ENCODE results near the gene GPS1. TPM values are rescaled to one million over a fixed set of nuclear protein-coding genes. Genes with fewer than 3 reads are reported as not detected.

Gene GPS1
- total and polyA plus RNA-seq, 9 of the 15 experiments (the other 6 are each of a cell fraction or from before 2014, with no cell fraction given): 3.1 to 167 (median 69.9) TPM

DNA sequence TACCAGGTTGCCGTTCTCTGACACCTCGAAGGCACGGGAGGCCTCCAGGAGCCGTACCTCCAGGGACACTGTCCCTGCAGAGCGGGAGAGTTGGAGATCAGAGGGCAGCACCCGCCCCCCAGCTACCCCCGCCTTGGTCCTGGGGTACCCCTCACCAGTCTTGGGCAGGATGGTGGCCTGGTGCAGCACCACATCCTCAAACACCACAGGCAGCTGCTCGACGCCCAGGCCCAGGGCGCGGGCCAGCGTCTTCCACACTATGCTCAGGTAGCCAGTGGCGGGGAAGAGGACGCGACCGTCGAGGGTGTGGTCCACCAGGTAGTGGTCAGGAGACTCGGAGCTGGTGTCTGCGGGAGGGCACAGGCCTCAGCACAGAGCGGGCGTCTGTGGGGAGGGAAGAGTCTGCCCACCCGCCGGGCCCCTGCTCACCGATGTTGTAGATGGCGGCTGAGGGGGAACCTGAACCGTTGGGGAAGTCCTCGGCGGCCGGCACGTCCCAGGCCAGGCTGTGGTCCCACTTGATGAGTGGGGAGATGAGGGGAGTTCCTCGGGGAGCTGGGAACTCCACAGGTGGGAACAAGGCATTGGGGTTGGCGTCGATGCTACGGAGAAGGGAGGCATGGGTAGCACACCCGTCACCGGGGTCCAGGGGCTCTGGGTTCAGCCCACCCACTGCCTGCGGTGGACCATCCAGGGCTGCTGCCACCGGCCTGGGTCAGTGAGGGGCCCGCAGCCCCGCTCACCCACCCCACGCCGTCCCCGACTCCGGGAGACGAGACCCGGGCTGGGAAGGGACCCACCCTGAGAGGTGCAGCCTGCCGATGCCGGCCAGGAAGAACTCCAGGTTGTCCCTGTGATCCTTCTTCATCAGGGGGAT lies 36.5 kb downstream of the GPS1 start (continued):
- TF ChIP-seq GATA2 (CRISPR knock-in tag; IDR thresholded peaks at IDR 0.05): no peak
- no peak for TF ChIP-seq CSDE1 (IDR thresholded peaks at IDR 0.05)
- peak; percentile 77 for TF ChIP-seq RBM22 (IDR thresholded peaks at IDR 0.05; ENCODE audit: low read depth, low read length, poor library complexity, severe bottlenecking)
- TF ChIP-seq POLR2AphosphoS5 (IDR thresholded peaks at IDR 0.05; ENCODE audit: control insufficient read depth, insufficient read depth, low read depth, low read length): peak; percentile 63; the same call in 1 of the 2 replicates
- TF ChIP-seq GABPA (tag; conservative IDR thresholded peaks at IDR 0.05; ENCODE audit: low read depth): no peak
- TF ChIP-seq, protein P1, sequence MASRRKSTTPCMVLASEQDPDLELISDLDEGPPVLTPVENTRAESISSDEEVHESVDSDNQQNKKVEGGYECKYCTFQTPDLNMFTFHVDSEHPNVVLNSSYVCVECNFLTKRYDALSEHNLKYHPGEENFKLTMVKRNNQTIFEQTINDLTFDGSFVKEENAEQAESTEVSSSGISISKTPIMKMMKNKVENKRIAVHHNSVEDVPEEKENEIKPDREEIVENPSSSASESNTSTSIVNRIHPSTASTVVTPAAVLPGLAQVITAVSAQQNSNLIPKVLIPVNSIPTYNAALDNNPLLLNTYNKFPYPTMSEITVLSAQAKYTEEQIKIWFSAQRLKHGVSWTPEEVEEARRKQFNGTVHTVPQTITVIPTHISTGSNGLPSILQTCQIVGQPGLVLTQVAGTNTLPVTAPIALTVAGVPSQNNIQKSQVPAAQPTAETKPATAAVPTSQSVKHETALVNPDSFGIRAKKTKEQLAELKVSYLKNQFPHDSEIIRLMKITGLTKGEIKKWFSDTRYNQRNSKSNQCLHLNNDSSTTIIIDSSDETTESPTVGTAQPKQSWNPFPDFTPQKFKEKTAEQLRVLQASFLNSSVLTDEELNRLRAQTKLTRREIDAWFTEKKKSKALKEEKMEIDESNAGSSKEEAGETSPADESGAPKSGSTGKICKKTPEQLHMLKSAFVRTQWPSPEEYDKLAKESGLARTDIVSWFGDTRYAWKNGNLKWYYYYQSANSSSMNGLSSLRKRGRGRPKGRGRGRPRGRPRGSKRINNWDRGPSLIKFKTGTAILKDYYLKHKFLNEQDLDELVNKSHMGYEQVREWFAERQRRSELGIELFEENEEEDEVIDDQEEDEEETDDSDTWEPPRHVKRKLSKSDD (conservative IDR thresholded peaks at IDR 0.05; ENCODE audit: low read length): no peak
- no peak for TF ChIP-seq NKRF (IDR thresholded peaks at IDR 0.05; ENCODE audit: borderline replicate concordance)
- no peak for TF ChIP-seq ETV6 (IDR thresholded peaks at IDR 0.05; ENCODE audit: borderline replicate concordance in 1 of 2, low read depth in 2 of 2, low read length in 1 of 2)
- TF ChIP-seq ETV6 (CRISPR knock-in tag; IDR thresholded peaks at IDR 0.05; ENCODE audit: borderline replicate concordance): no peak
- no peak for TF ChIP-seq HDGF (IDR thresholded peaks at IDR 0.05)
- no peak for TF ChIP-seq CREB1 (IDR thresholded peaks at IDR 0.05)
- no peak for TF ChIP-seq CREB1 (CRISPR knock-in tag; IDR thresholded peaks at IDR 0.05)
- TF ChIP-seq GTF2A2 (tag; IDR thresholded peaks at IDR 0.05): no peak
- TF ChIP-seq ZNF165 (CRISPR knock-in tag; IDR thresholded peaks at IDR 0.05; ENCODE audit: borderline replicate concordance): no peak
- TF ChIP-seq SUPT5H (IDR thresholded peaks at IDR 0.05): peak; percentile 16; the same call in 1 of the 2 replicates

Data from K562 (cell line).